ENCODE results near the gene NOTCH1. TPM values are rescaled to one million over a fixed set of nuclear protein-coding genes. Genes with fewer than 3 reads are reported as not detected.

NOTCH1 gene
- total RNA-seq, 1 donor from 2014 or later, result 29.7 TPM

DNA sequence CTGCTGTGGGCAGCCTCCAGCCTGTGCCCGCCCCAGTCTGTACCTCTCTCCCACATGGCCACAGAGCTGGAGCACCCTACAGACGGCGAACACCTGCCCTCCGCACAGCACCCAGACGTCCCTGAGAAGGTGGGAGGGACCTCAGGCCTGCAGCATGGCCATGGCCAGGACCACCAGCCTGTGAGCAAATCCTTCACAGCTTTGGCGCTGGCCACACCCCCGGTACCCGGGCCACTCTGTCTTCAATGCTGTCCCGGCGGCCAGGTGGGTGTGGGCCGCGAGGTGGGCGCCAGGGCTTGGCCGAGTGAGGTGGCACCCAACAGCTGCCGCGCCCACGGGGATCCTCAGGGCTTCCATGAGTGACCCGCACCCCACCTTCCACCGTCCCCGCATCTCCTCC, 18.7 kb downstream of the NOTCH1 start:
- DNase-seq (ENCODE audit: low spot score), result no peak
- intact Hi-C loops (cut with DNase I), result no loop called here

- intact Hi-C loops (cut with DNase I), result no loop called here
- DNase-seq (ENCODE audit: low spot score), result no peak
These were observed 19.2 kb downstream of the NOTCH1 start for GRCh38 chr9:136526625-136527066.

GRCh38 chr9:136525841-136526499, 19.9 kb downstream of the NOTCH1 start:
- peak; percentile 82 for DNase-seq (ENCODE audit: low spot score)
- intact Hi-C loops (cut with DNase I), result no loop called here

DNA sequence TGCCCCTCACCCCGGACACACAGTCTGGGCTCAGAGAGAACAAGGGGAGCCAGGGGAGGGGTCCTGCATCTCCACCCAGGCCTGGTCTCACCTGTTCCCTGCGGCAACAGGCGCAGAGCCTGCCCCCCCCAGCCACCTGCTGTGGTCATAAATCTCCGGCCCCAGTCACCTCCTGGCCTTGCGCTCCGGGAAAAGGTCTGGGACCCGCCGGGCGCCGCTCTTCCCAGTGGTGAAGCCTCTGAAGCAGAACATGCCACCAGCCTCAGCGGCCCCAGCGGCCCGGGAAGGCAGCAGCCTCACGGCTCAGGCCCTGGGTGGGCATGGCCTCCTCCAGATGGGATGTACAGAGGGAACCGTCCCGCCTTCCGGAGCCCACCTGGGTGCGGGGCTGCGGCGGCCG, 20.6 kb downstream of the NOTCH1 start:
- DNase-seq (ENCODE audit: low spot score), result no peak
- intact Hi-C loops (cut with DNase I), result no loop called here

- intact Hi-C loops (cut with DNase I), result no loop called here
- DNase-seq (ENCODE audit: low spot score), result no peak
These were observed 23.3 kb downstream of the NOTCH1 start for GRCh38 chr9:136522314-136523237.

DNA sequence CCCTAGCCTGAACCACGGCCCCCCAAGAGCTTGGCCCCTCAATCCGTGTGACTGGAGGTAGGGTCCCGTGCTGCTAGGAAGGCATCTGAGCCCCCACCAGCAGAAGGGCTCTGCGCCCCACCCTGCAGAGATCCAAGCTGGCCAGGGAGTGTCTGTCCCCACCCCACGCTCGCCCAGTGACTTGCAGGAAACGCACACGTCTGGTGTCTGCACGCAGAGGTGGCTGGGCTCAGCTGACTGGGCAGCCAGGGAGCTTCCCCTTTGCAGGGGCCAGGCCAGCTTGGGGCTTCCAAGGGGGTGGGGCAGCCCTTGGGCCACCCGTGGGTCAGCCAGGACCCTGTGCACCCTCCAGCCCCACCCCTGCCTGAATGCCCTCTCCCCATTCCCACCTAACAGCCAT, 24.3 kb downstream of the NOTCH1 start:
- DNase-seq (ENCODE audit: low spot score), result no peak
- intact Hi-C loops (cut with DNase I), result no loop called here

- intact Hi-C loops (cut with DNase I), result no loop called here
- no peak for DNase-seq (ENCODE audit: low spot score)
These were observed 25.8 kb downstream of the NOTCH1 start for GRCh38 chr9:136520053-136520540.

DNA sequence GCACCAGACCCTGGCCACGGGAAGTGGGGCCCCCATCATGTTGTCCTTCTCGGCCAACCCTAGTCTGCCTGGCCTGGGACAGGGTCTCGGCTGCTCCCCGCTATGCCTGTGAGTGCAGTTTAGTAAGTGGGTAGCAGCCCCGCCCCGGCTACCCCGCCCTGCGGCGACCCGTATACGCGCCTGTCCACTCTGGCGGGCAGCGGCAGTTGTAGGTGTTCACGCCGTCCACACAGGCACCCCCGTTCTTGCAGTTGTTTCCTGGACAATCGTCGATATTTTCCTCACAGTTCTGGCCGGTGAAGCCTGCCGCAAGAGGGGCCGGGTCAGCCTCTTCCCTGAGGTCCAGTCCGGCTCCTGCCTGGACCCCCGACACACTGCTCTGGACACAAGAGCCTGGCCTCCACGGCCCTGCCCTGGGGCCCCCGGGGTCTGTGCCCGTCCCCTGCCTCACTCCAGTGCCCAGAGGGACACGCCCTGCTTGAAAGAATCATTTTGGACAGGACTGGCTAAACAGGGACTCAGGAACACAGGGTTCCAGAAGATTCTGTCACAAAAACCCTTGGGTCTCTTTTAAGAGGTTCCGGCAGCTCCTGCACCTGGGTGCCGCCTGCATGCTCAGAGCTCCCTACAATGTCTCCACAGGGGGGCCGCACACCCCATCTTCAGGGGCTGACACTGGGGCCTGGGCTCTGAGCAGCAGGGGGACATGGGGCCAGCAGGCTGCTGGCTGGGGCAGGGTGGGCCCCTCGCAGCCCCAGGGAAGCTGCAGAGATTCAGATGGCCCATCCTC, 26.4 kb downstream of the NOTCH1 start:
- no peak for DNase-seq (ENCODE audit: low spot score)
- intact Hi-C loops (cut with DNase I), result no loop called here

GRCh38 chr9:136518623-136519022, 27.2 kb downstream of the NOTCH1 start:
- intact Hi-C loops (cut with DNase I), result no loop called here
- no peak for DNase-seq (ENCODE audit: low spot score)

DNA sequence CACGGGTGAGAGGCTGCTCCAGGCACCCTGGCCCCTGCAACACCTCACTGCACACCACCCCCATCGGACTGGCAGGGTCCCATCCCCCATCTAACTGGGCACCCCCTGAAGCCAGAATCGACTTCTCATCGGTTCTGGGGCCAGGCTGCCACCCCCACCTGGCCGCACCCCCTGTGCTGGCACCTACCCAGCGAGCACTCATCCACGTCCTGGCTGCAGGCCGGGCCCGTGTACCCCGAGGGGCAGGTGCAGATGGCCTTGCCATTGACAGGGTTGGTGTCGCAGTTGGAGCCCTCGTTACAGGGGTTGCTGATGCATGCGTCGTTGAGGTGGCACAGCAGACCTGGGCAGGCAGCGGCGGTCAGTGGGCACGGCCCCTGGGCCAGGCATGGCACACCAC, 27.9 kb downstream of the NOTCH1 start:
- DNase-seq (ENCODE audit: low spot score), result no peak
- intact Hi-C loops (cut with DNase I), result no loop called here

GRCh38 chr9:136517012-136517743, 28.7 kb downstream of the NOTCH1 start:
- no peak for DNase-seq (ENCODE audit: low spot score)
- intact Hi-C loops (cut with DNase I), result no loop called here

DNA sequence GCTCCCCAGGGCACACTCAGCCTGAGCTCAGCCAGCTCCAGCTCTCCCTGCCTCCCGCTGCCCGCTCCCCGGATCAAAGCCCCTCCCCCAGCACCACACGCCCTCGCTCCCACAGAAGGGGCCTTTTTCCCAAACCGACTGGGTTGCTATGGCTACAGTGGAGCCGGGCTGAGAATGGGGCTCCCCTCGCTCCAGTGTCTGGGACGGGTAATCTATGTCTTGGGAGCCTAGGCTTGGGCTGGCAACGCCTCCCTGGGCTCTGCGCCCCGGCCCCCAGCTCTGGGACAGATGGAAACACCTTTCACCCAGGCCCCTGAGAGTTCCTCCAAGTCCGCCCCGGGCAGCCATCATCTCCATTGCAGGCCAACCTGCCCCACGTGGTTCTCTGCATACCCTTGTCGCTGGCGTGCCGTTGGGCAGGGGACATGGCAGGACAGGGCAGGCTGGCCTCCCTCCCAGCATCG, 29.6 kb downstream of the NOTCH1 start:
- intact Hi-C loops (cut with DNase I), result no loop called here
- DNase-seq (ENCODE audit: low spot score), result no peak

DNA sequence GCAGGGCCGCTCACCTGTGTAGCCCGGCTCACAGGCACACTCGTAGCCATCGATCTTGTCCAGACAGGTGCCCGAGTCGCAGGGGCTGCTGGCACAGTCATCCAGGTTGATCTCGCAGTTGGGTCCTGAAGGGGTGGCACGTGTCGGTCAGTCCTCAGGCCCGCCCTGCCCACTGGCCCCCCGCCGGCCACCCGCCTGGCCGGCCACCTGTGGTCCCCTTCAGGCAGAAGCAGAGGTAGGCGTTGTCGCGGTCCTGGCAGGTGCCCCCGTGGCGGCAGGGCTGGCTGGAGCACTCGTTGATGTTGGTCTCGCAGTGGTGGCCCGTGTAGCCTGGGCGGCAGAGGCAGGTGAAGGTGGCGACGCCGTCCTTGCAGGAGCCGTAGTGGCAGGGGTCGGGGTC, 30.6 kb downstream of the NOTCH1 start:
- intact Hi-C loops (cut with DNase I), result no loop called here
- no peak for DNase-seq (ENCODE audit: low spot score)

- intact Hi-C loops (cut with DNase I), result no loop called here
- no peak for DNase-seq (ENCODE audit: low spot score)
These were observed 31.7 kb downstream of the NOTCH1 start for GRCh38 chr9:136514022-136514714.

DNA sequence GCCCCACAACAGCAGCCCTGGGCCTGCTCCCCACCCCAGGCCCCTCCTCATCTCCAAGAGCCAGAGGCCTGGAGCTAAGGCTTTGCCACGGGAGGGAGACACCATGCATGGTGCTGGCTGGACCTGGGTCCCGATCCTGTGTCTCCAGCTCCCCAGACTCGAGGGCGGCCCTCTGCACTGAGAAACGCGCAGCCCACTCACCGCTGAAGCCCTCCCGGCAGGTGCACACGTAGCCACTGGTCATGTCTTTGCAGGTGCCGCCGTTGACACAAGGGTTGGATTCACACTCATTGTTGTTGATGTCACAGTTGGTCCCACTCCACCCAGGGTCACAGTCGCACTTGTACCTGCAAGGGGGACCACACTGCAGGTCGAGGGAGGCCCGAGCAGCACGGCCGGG, 32.7 kb downstream of the NOTCH1 start:
- intact Hi-C loops (cut with DNase I), result loop anchor here (2.0 kb wide), 1 partner anchor 20 kb away; no protein-coding TSS in a partner anchor

DNA sequence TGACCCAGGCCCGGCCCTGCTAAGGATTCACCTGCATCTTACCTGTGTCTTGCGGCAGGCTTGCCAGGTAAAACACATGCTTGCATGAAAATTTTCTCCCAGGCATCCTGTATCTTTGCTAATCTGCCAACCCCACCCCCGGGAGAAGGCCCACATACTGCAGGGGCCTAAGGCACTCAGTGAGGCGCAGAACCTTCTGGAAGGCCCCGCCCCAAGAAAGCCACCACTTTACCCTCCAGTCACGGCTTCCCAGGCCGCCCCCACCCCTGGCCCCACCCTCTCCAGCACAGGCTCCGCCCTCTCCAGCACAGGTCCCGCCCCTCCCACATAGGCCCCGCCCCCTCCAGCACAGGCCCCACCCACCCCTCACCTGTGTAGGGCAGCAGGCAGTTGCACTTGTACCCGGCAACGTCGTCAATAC, 33.2 kb downstream of the NOTCH1 start:
- intact Hi-C loops (cut with DNase I), result loop anchor here (2.0 kb wide), 1 partner anchor 20 kb away; no protein-coding TSS in a partner anchor

More for the DNA sequence above, 32.7 kb downstream of the NOTCH1 start:
- no peak for DNase-seq (ENCODE audit: low spot score)

DNA sequence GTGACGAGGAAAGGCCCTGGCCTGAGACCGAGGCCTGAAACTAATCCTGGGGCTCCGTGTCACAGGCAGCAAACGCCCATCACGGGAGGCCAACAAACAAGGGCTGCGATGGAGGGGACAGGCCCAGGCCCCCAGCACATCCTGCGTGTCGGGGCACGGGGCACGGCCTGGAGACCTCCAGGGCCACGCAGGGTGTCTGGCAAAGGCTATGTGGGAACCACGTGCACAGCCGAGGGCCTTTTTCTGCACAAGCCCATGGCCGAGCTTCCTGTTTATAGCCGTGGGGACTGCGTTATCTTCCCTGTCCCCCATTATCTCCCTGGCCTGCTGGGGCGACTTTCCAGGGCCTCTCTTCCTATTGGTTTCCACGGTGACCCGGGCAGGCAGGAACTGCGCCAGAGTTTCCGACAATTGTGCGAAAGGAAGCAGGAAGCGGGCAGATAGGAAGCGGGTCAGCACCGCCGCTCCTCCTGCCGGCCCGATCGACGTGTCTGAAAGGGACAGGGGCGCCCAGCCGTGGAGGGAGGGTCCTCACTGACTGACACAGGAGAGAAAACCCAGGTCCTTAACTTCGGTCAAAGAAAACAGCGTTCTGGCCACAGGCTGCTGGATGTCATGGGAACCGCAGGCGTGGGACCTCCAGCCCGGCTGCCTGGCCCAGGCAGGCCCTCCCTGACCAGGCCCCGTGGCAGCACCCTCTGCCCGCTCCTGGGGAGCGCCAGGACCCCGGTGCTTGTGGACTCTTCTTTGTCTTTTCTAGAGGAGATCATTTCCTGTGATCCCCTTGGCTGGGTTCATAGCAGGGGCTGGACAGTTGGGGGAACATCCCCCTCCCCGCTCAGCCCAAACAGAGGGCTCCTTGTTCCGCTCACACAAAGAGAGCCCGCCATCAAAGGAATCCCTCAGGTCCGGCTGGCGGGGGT, 33.9 kb downstream of the NOTCH1 start:
- peak; percentile 88 for DNase-seq (ENCODE audit: low spot score)
- intact Hi-C loops (cut with DNase I), result loop anchor here (2.0 kb wide), 1 partner anchor 21 kb away; no protein-coding TSS in a partner anchor

More for the DNA sequence above, 33.2 kb downstream of the NOTCH1 start:
- DNase-seq (ENCODE audit: low spot score), result no peak

Measured in cardiac septum (tissue), 1 donor.